Retinal pigment epithelial cell (primary cell): ENCODE measurements around the gene TRIM50.

Experiments used
- DNase-seq: peaks from one replicate; pipeline ENCODE4 v3.0.0-alpha.2; 2010; ENCODE audit warnings: low read depth
- H3K4me3 ChIP-seq: 2 replicates; pipeline ENCODE4 v1.5.1; 2011; ENCODE audit warnings: mild to moderate bottlenecking, low read length, control low read depth, moderate library complexity
- CTCF ChIP-seq: conservative IDR thresholded peaks from 2 replicates; pipeline ENCODE4 v1.5.1; 2011; ENCODE audit warnings: low read depth, low read length, control low read depth, inconsistent platforms

Gene TRIM50

GRCh38 chr7:73354821-73355220, 26.9 kb upstream of the TRIM50 start:
- no peak for TF ChIP-seq CTCF
- no peak overlapping the region for H3K4me3 ChIP-seq
- no peak for DNase-seq

GRCh38 chr7:73354196-73354595, 26.3 kb upstream of the TRIM50 start:
- no peak for DNase-seq
- H3K4me3 ChIP-seq: no peak overlapping the region
- TF ChIP-seq CTCF: no peak

- no peak for DNase-seq
- TF ChIP-seq CTCF: no peak
- no peak overlapping the region for H3K4me3 ChIP-seq
These were observed 25.4 kb upstream of the TRIM50 start for GRCh38 chr7:73353243-73353642.

GRCh38 chr7:73352784-73353183, 24.9 kb upstream of the TRIM50 start:
- H3K4me3 ChIP-seq: no peak overlapping the region
- no peak for TF ChIP-seq CTCF
- DNase-seq: no peak

- TF ChIP-seq CTCF: no peak
- no peak overlapping the region for H3K4me3 ChIP-seq
These were observed 23.7 kb upstream of the TRIM50 start for GRCh38 chr7:73351447-73352167.

GRCh38 chr7:73350306-73351068, 22.6 kb upstream of the TRIM50 start:
- no peak overlapping the region for H3K4me3 ChIP-seq
- TF ChIP-seq CTCF: no peak
- DNase-seq: no peak

More at GRCh38 chr7:73351447-73352167, 23.7 kb upstream of the TRIM50 start:
- no peak for DNase-seq

GRCh38 chr7:73349763-73350162, 21.9 kb upstream of the TRIM50 start:
- no peak overlapping the region for H3K4me3 ChIP-seq
- TF ChIP-seq CTCF: no peak

More at GRCh38 chr7:73349763-73350162, 21.9 kb upstream of the TRIM50 start:
- DNase-seq: no peak
